ENCODE data around the gene PACRG. TPM values are rescaled to one million over a fixed set of nuclear protein-coding genes. Genes with fewer than 3 reads are reported as not detected.

Gene PACRG
- total and polyA plus RNA-seq, 2 experiments from 2014 or later: 0.17 to 0.68 TPM

- H3K27ac Mint-ChIP-seq: no peak overlapping the region
- ATAC-seq: no peak
These were observed 234.3 kb downstream of the PACRG start for GRCh38 chr6:162962093-162962492.

More at GRCh38 chr6:162962093-162962492, 234.3 kb downstream of the PACRG start:
- Histone ChIP-seq H4K20me1 (replicated peaks; ENCODE audit: insufficient read depth) (no peaks in the 10 kb centered on the region), H3K4me3 (no peak overlapping the region), H3F3A (replicated peaks; ENCODE audit: low read depth) (no peaks in the 10 kb centered on the region), H3K4me1 (ENCODE audit: insufficient read depth) (no peaks in the 10 kb centered on the region), H3K4me2 (no peak overlapping the region), H3K27ac (ENCODE audit: low read depth) (no peak overlapping the region), H3K9me2 (ENCODE audit: insufficient read depth) (peaks cover 4% of the 10 kb centered on the region; the same call in 1 of the 2 replicates), H3K36me3 (ENCODE audit: insufficient read depth) (no peaks in the 10 kb centered on the region), H3K27me3 (ENCODE audit: insufficient read depth) (no peaks in the 10 kb centered on the region), H2AFZ (no peak overlapping the region), H3K79me2 (replicated peaks; ENCODE audit: insufficient read depth) (no peaks in the 10 kb centered on the region)
- Mint-ChIP-seq H3K27me3 (ENCODE audit: insufficient read depth, low read depth, poor library complexity) (no peaks in the 10 kb centered on the region), H3K4me3 (no peak overlapping the region), H3K9me3 (peaks cover 4% of the 10 kb centered on the region; the same call in 1 of the 3 replicates), H3K36me3 (ENCODE audit: low read depth) (no peaks in the 10 kb centered on the region), H3K4me1 (no peaks in the 10 kb centered on the region)
- TF ChIP-seq CTCF (conservative IDR thresholded peaks at IDR 0.05; ENCODE audit: low read depth in 2 of 2) (no peak), NANOG (IDR thresholded peaks at IDR 0.05; ENCODE audit: borderline replicate concordance) (no peak), JUNB (IDR thresholded peaks at IDR 0.05; ENCODE audit: unreplicated experiment) (no peak), POLR2AphosphoS5 (IDR thresholded peaks at IDR 0.05; ENCODE audit: low read depth) (no peak), STAT1 (IDR thresholded peaks at IDR 0.05; ENCODE audit: unreplicated experiment) (no peak), ZNF114 (CRISPR knock-in tag; IDR thresholded peaks at IDR 0.05) (no peak), EZH2phosphoT487 (IDR thresholded peaks at IDR 0.05; ENCODE audit: unreplicated experiment) (no peak), EZH2 (IDR thresholded peaks at IDR 0.05; ENCODE audit: low read depth, unreplicated experiment) (no peak), REST (IDR thresholded peaks at IDR 0.05; ENCODE audit: unreplicated experiment) (no peak), CREB1 (CRISPR knock-in tag; IDR thresholded peaks at IDR 0.05; ENCODE audit: low read depth) (no peak), ZNF331 (CRISPR knock-in tag; IDR thresholded peaks at IDR 0.05; ENCODE audit: low read depth) (no peak), ETS1 (IDR thresholded peaks at IDR 0.05) (no peak), ZNF462 (CRISPR knock-in tag; IDR thresholded peaks at IDR 0.05) (no peak)
- DNase-seq (ENCODE audit: low spot score): no peak
